Panc1 (cell line): ENCODE measurements around the gene THRB. TPM values are rescaled to one million over a fixed set of nuclear protein-coding genes. Genes with fewer than 3 reads are reported as not detected.

Source experiments
- ATAC-seq: fragments of 200-7000 bp; cut with Tn5 transposase; 2 replicates; pipeline ENCODE4 v1.9.1; 2020; ENCODE audit warnings: mild to moderate bottlenecking, moderate library complexity
- BruUV-seq: library from RNA; stranded (reverse); fragments of 400-500 nt; replicated peaks from 2 replicates; lab custom pipeline; 2021; lab: Mats Ljungman, UMichigan
- CTCF ChIA-PET: fragments of 300-600 bp; sonication (Branson Sonifier 250); formaldehyde crosslinking; loops from one replicate; lab custom pipeline; 2022; ENCODE audit warnings: antibody characterized with exemption; lab: Charles Lee
- POLR2A ChIA-PET: fragments of 300-600 bp; sonication (Branson Sonifier 250); formaldehyde crosslinking; loops from one replicate; lab custom pipeline; 2022; ENCODE audit warnings: antibody characterized with exemption; lab: Charles Lee
- DNase-seq: peaks from one replicate; pipeline ENCODE4 v3.0.0-alpha.2; 2010; ENCODE audit warnings: low read depth, low spot score
- H3K27ac ChIP-seq: 2 replicates; pipeline ENCODE4 v1.5.1; 2011; ENCODE audit warnings: mild to moderate bottlenecking, low read length, inconsistent platforms
- H3K27me3 ChIP-seq: fragments of 200-500 bp; sonication (Bioruptor generic); 2 replicates; pipeline ENCODE4 v1.6.0; 2014; ENCODE audit warnings: low read length, inconsistent platforms; ENCODE audit not compliant: control insufficient read depth, insufficient read depth
- H3K36me3 ChIP-seq: fragments of 200-500 bp; sonication (Bioruptor generic); 2 replicates; pipeline ENCODE4 v1.5.1; 2014; ENCODE audit warnings: inconsistent platforms, mild to moderate bottlenecking, low read length, moderate library complexity; ENCODE audit not compliant: control insufficient read depth, insufficient read depth
- H3K4me1 ChIP-seq: 2 replicates; pipeline ENCODE4 v1.5.1; 2011; ENCODE audit warnings: inconsistent platforms, mild to moderate bottlenecking, low read length, moderate library complexity; ENCODE audit not compliant: control insufficient read depth, insufficient read depth
- H3K4me3 ChIP-seq, 2 experiments: 2 replicates each; pipeline ENCODE4 v1.5.1; 2011 to 2012; ENCODE audit warnings: low read depth in 2 of 2, low read length in 2 of 2, mild to moderate bottlenecking in 2 of 2, inconsistent platforms in 1 of 2, moderate library complexity in 1 of 2
- H3K9me3 ChIP-seq: fragments of 200-500 bp; sonication (Bioruptor generic); 2 replicates; pipeline ENCODE4 v1.5.1; 2014; ENCODE audit warnings: low read depth, mild to moderate bottlenecking, inconsistent platforms, low read length, moderate library complexity; ENCODE audit not compliant: control insufficient read depth, insufficient read depth
- CTCF ChIP-seq: fragments of 450-650 bp; IDR thresholded peaks from 2 replicates; pipeline ENCODE4 v1.5.1; 2017; ENCODE audit warnings: mild to moderate bottlenecking
- POLR2AphosphoS5 ChIP-seq: IDR thresholded peaks from 2 replicates; pipeline ENCODE4 v1.6.1; 2012; ENCODE audit warnings: mild to moderate bottlenecking, low read depth, low read length, moderate library complexity
- REST ChIP-seq, 2 experiments: IDR thresholded peaks; 2 replicates each; pipeline ENCODE4 v1.6.1; 2011 to 2012; ENCODE audit warnings: low read depth in 2 of 2, control low read depth in 1 of 2, low read length in 1 of 2, mild to moderate bottlenecking in 1 of 2, moderate library complexity in 1 of 2; ENCODE audit not compliant: insufficient read depth in 1 of 2
- SIN3A ChIP-seq: IDR thresholded peaks from 2 replicates; pipeline ENCODE4 v1.6.1; 2012; ENCODE audit warnings: low read depth, mild to moderate bottlenecking, low read length, moderate library complexity, borderline replicate concordance; ENCODE audit not compliant: insufficient read depth
- TCF7L2 ChIP-seq: IDR thresholded peaks from 2 replicates; pipeline ENCODE4 v1.6.1; 2011; ENCODE audit warnings: mild to moderate bottlenecking, low read depth, low read length, inconsistent platforms
- in situ Hi-C: cut with HindIII; loops from 2 replicates; pipeline ENCODE4 v1.10.0; 2016; ENCODE audit warnings: low sequenced_read_pairs, low pct_unique_long_range_greater_than_20kb
- intact Hi-C: fragments of 100-400 bp; cut with micrococcal nuclease; formaldehyde crosslinking; loops from one replicate; pipeline ENCODE4 v1.10.0; 2022; ENCODE audit not compliant: unreplicated experiment
- total RNA-seq: library from RNA; stranded (reverse); gene quantifications from one replicate; pipeline ENCODE4 v1.2.1, GENCODE V29; 2021; ENCODE audit not compliant: unreplicated experiment

The THRB gene
- total RNA-seq, 1 experiment from 2014 or later, result 3.9 TPM

- no peaks in the 10 kb centered on the region for H3K36me3 ChIP-seq
- no peak overlapping the region for H3K4me3 ChIP-seq
- POLR2A ChIA-PET, result no interaction called here
- no TSS peak for BruUV-seq
- DNase-seq, result no peak
- H3K4me1 ChIP-seq, result peaks cover 2% of the 10 kb centered on the region; the same call in 1 of the 2 replicates
- no peaks in the 10 kb centered on the region for H3K27me3 ChIP-seq
- in situ Hi-C loops, result no loop called here
- CTCF ChIA-PET, result no interaction called here
- intact Hi-C loops, result no loop called here
- no peaks in the 10 kb centered on the region for H3K9me3 ChIP-seq
- ATAC-seq, result no peak
- TF ChIP-seq CTCF (no peak), TCF7L2 (no peak), POLR2AphosphoS5 (no peak), REST (IDR thresholded peaks at IDR 0.05; ENCODE audit: insufficient read depth in 1 of 2, low read depth in 2 of 2, low read length in 1 of 2) (no peak), SIN3A (no peak)
- no peak overlapping the region for H3K27ac ChIP-seq
Measured at GRCh38 chr3:24355806-24356205, 138.8 kb downstream of the THRB start.

DNA sequence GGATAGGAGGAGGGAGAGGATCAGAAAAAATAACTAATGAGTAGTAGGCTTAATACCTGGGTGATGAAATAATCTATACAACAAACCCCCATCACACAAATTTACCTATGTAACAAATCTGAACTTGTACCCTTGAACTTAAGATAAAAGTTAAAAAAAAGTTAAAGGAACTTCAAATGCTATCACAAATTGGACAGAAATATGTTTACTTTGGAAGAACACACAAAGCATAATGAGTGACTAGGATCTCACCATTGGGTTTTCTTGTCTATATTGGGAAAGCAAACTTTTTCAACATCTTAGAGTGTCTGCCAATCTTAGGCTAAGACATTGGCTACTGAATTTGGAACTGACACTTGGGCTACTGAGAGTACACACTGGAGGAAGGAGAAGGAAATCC lies 140.4 kb downstream of the THRB start:
- Histone ChIP-seq H3K27me3 (no peaks in the 10 kb centered on the region), H3K36me3 (no peaks in the 10 kb centered on the region), H3K4me3 (no peak overlapping the region), H3K4me1 (peaks cover 2% of the 10 kb centered on the region; the same call in 1 of the 2 replicates), H3K9me3 (no peaks in the 10 kb centered on the region), H3K27ac (no peak overlapping the region)
- no TSS peak for BruUV-seq
- intact Hi-C loops (no loop called here), in situ Hi-C loops (no loop called here)
- ChIA-PET CTCF (no interaction called here), POLR2A (no interaction called here)
- DNase-seq (no peak), ATAC-seq (no peak)
- TF ChIP-seq POLR2AphosphoS5 (no peak), SIN3A (no peak), TCF7L2 (no peak), REST (IDR thresholded peaks at IDR 0.05; ENCODE audit: insufficient read depth in 1 of 2, low read depth in 2 of 2, low read length in 1 of 2) (no peak), CTCF (no peak)
